Stimulated activated CD8-positive, alpha-beta memory T cell treated with anti-CD3 and anti-CD28 coated beads, Interleukin-12 subunit alpha, Interleukin-12 subunit beta, amount 100 ng/mL, for 1 hour (primary cell): ENCODE data around the gene SEMA3D.

ENCODE experiments used
- DNase-seq: peaks from one replicate; pipeline ENCODE4 v3.0.0-alpha.2; 2020; ENCODE audit warnings: low read depth

SEMA3D gene

GRCh38 chr7:85184599-85185423 lies 2.0 kb downstream of the SEMA3D start:
- DNase-seq, result no peak

GRCh38 chr7:85183296-85183695 lies 3.6 kb downstream of the SEMA3D start:
- no peak for DNase-seq

GRCh38 chr7:85178531-85179298 lies 8.1 kb downstream of the SEMA3D start:
- no peak for DNase-seq

- no peak for DNase-seq
These were observed 9.5 kb downstream of the SEMA3D start for GRCh38 chr7:85177316-85177715.

- no peak for DNase-seq
These were observed 10.7 kb downstream of the SEMA3D start for GRCh38 chr7:85176197-85176596.

GRCh38 chr7:85175217-85175616 lies 11.6 kb downstream of the SEMA3D start:
- DNase-seq, result no peak

GRCh38 chr7:85172530-85172941 lies 14.3 kb downstream of the SEMA3D start:
- DNase-seq, result no peak

GRCh38 chr7:85167636-85168035 lies 19.2 kb downstream of the SEMA3D start:
- no peak for DNase-seq

GRCh38 chr7:85165263-85165662 lies 21.6 kb downstream of the SEMA3D start:
- DNase-seq, result no peak

- DNase-seq, result no peak
These were observed 22.5 kb downstream of the SEMA3D start for GRCh38 chr7:85164376-85164775.

GRCh38 chr7:85162721-85163120 lies 24.1 kb downstream of the SEMA3D start:
- no peak for DNase-seq

GRCh38 chr7:85160223-85160622 lies 26.6 kb downstream of the SEMA3D start:
- no peak for DNase-seq

GRCh38 chr7:85159003-85159402 lies 27.9 kb downstream of the SEMA3D start:
- no peak for DNase-seq

- DNase-seq, result no peak
These were observed 30.1 kb downstream of the SEMA3D start for GRCh38 chr7:85156661-85157208.

- no peak for DNase-seq
These were observed 32.4 kb downstream of the SEMA3D start for GRCh38 chr7:85154282-85154937.

GRCh38 chr7:85153715-85154114 lies 33.1 kb downstream of the SEMA3D start:
- no peak for DNase-seq

- no peak for DNase-seq
These were observed 36.2 kb downstream of the SEMA3D start for GRCh38 chr7:85150624-85151023.

- DNase-seq, result no peak
These were observed 42.1 kb downstream of the SEMA3D start for GRCh38 chr7:85144771-85145170.

GRCh38 chr7:85135977-85136376 lies 50.9 kb downstream of the SEMA3D start:
- DNase-seq, result no peak

GRCh38 chr7:85133560-85133959 lies 53.3 kb downstream of the SEMA3D start:
- no peak for DNase-seq

- no peak for DNase-seq
These were observed 53.9 kb downstream of the SEMA3D start for GRCh38 chr7:85133006-85133405.

- DNase-seq, result no peak
These were observed 56.2 kb downstream of the SEMA3D start for GRCh38 chr7:85130702-85131101.

- no peak for DNase-seq
These were observed 60.5 kb downstream of the SEMA3D start for GRCh38 chr7:85126383-85126782.
